Liver (tissue), 3 donors: ENCODE results near the gene WWOX.

Experiments used
- NR2F2 ChIP-seq: IDR thresholded peaks from 2 replicates; pipeline ENCODE4 v1.6.1; 2016; ENCODE audit warnings: antibody characterized with exemption
- TAF1 ChIP-seq: conservative IDR thresholded peaks from 2 replicates; pipeline ENCODE4 v1.6.1; 2016; ENCODE audit warnings: antibody characterized with exemption, mild to moderate bottlenecking
- TF ChIP-seq, protein P1 (sequence below): fragments of 150-350 bp; IDR thresholded peaks from 2 replicates; pipeline ENCODE4 v1.5.1; 2017; ENCODE audit warnings: improper control_type of control experiment, low read depth, low read length; ENCODE audit not compliant: missing input control
- TF ChIP-seq, protein P2 (sequence below): IDR thresholded peaks from 2 replicates; pipeline ENCODE4 v1.6.1; 2016; ENCODE audit warnings: antibody characterized with exemption
- donor health status: healthy.
- donor health status: healthy.

DNA sequence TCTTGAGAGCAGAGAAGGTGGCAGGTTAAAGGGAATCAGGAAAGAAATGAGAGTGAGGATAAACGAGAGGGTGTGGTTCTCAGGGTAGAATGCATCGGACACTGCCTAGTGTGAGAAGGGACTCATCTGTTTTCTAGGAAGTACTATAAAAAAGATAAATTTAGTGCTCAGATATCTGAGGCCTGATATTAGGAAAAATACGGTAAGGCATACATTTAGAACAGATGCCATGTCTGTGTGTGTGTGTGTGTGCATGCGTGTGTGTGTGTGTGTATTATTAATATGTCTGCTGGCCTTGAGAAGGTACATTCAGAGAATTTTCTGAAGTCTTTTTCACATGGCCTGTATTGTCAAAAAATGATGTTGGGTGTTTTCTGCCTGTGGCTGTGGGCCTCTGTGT, 1086.3 kb downstream of the WWOX start:
- TF ChIP-seq NR2F2 (no peak), TAF1 (no peak)
- TF ChIP-seq, protein P1, sequence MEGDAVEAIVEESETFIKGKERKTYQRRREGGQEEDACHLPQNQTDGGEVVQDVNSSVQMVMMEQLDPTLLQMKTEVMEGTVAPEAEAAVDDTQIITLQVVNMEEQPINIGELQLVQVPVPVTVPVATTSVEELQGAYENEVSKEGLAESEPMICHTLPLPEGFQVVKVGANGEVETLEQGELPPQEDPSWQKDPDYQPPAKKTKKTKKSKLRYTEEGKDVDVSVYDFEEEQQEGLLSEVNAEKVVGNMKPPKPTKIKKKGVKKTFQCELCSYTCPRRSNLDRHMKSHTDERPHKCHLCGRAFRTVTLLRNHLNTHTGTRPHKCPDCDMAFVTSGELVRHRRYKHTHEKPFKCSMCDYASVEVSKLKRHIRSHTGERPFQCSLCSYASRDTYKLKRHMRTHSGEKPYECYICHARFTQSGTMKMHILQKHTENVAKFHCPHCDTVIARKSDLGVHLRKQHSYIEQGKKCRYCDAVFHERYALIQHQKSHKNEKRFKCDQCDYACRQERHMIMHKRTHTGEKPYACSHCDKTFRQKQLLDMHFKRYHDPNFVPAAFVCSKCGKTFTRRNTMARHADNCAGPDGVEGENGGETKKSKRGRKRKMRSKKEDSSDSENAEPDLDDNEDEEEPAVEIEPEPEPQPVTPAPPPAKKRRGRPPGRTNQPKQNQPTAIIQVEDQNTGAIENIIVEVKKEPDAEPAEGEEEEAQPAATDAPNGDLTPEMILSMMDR: no peak
- TF ChIP-seq, protein P2, sequence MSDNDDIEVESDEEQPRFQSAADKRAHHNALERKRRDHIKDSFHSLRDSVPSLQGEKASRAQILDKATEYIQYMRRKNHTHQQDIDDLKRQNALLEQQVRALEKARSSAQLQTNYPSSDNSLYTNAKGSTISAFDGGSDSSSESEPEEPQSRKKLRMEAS: no peak
